Measurements from ENCODE around the gene PLEKHA3. TPM values are rescaled to one million over a fixed set of nuclear protein-coding genes. Genes with fewer than 3 reads are reported as not detected.

PLEKHA3 gene
- total RNA-seq, 1 experiment from 2014 or later, result 30.5 TPM

DNA sequence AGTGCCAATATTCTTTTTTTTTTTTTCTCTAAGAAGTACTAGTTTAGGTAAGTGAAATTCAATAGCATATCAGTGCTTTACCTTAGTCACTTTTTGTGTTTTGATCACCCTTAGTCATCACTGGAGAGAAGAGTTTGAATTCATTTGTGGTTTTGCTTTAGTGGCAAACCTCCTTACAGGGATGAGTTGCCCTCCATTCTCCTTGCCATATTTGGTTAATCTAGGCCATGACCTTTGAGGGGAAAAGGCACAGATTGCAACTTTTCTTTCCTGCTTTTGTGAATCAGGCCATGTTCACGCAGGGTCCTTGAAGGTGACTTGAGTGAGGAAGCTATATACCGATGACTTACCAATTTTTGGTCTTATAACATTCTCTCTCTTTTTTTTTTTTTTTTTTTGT is 34.4 kb downstream of the PLEKHA3 start:
- ATAC-seq (no peak), DNase-seq (ENCODE audit: low read depth, low spot score) (no peak)
- no peaks in the 10 kb centered on the region for H3K36me3 ChIP-seq (ENCODE audit: control insufficient read depth, insufficient read depth, low read length)
- TF ChIP-seq, protein P1, sequence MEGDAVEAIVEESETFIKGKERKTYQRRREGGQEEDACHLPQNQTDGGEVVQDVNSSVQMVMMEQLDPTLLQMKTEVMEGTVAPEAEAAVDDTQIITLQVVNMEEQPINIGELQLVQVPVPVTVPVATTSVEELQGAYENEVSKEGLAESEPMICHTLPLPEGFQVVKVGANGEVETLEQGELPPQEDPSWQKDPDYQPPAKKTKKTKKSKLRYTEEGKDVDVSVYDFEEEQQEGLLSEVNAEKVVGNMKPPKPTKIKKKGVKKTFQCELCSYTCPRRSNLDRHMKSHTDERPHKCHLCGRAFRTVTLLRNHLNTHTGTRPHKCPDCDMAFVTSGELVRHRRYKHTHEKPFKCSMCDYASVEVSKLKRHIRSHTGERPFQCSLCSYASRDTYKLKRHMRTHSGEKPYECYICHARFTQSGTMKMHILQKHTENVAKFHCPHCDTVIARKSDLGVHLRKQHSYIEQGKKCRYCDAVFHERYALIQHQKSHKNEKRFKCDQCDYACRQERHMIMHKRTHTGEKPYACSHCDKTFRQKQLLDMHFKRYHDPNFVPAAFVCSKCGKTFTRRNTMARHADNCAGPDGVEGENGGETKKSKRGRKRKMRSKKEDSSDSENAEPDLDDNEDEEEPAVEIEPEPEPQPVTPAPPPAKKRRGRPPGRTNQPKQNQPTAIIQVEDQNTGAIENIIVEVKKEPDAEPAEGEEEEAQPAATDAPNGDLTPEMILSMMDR (IDR thresholded peaks at IDR 0.05), result no peak
- no peak for TF ChIP-seq TCF7L2 (IDR thresholded peaks at IDR 0.05; ENCODE audit: low read depth, low read length)
- TF ChIP-seq POLR2AphosphoS5 (IDR thresholded peaks at IDR 0.05; ENCODE audit: low read depth, low read length), result no peak
- TF ChIP-seq, protein P2, sequence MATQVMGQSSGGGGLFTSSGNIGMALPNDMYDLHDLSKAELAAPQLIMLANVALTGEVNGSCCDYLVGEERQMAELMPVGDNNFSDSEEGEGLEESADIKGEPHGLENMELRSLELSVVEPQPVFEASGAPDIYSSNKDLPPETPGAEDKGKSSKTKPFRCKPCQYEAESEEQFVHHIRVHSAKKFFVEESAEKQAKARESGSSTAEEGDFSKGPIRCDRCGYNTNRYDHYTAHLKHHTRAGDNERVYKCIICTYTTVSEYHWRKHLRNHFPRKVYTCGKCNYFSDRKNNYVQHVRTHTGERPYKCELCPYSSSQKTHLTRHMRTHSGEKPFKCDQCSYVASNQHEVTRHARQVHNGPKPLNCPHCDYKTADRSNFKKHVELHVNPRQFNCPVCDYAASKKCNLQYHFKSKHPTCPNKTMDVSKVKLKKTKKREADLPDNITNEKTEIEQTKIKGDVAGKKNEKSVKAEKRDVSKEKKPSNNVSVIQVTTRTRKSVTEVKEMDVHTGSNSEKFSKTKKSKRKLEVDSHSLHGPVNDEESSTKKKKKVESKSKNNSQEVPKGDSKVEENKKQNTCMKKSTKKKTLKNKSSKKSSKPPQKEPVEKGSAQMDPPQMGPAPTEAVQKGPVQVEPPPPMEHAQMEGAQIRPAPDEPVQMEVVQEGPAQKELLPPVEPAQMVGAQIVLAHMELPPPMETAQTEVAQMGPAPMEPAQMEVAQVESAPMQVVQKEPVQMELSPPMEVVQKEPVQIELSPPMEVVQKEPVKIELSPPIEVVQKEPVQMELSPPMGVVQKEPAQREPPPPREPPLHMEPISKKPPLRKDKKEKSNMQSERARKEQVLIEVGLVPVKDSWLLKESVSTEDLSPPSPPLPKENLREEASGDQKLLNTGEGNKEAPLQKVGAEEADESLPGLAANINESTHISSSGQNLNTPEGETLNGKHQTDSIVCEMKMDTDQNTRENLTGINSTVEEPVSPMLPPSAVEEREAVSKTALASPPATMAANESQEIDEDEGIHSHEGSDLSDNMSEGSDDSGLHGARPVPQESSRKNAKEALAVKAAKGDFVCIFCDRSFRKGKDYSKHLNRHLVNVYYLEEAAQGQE (IDR thresholded peaks at IDR 0.05; ENCODE audit: insufficient read depth in 1 of 2, low read depth in 2 of 2, low read length in 1 of 2), result no peak
- no peak for TF ChIP-seq SIN3A (IDR thresholded peaks at IDR 0.05; ENCODE audit: borderline replicate concordance, insufficient read depth, low read depth, low read length)
- ChIA-PET POLR2A (interaction anchor here (0.7 kb wide), 1 partner anchor 188 kb away, joined by 5 read pairs; no protein-coding TSS in a partner anchor), CTCF (no interaction called here)
- H3K9me3 ChIP-seq (ENCODE audit: control insufficient read depth, insufficient read depth, low read depth, low read length), result no peaks in the 10 kb centered on the region
- in situ Hi-C loops (cut with HindIII; ENCODE audit: low pct_unique_long_range_greater_than_20kb, low sequenced_read_pairs), result no loop called here
- H3K4me1 ChIP-seq (ENCODE audit: control insufficient read depth, insufficient read depth, low read length), result no peaks in the 10 kb centered on the region
- H3K4me3 ChIP-seq (ENCODE audit: low read depth in 2 of 2, low read length in 2 of 2), result no peak overlapping the region
- intact Hi-C loops (cut with micrococcal nuclease; ENCODE audit: unreplicated experiment), result no loop called here
- H3K27ac ChIP-seq (ENCODE audit: low read length), result no peak overlapping the region
- BruUV-seq (replicated peaks), result no TSS peak
- no peaks in the 10 kb centered on the region for H3K27me3 ChIP-seq (ENCODE audit: control insufficient read depth, insufficient read depth, low read length)

DNA sequence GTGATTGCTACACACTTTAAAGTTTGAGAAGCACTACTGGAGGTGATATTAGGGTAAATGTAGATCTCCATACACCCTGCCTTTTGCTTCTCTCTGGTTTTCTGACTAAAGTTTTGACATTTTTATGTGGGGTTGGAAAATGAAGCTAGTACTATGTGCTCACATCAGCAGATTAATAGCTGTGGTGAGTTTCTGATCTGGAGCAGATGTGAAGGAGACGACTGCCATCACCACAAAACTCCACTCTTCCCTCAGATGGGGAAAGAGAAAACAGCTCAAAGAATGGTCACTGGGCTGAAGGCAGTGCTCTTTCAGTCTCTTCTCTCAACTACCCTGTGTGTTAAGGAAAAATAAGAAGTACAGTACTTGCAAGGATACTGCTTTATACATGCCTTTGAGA is 37.2 kb downstream of the PLEKHA3 start:
- ATAC-seq, result no peak
- Histone ChIP-seq H3K27me3 (ENCODE audit: control insufficient read depth, insufficient read depth, low read length) (no peaks in the 10 kb centered on the region), H3K4me1 (ENCODE audit: control insufficient read depth, insufficient read depth, low read length) (no peaks in the 10 kb centered on the region), H3K36me3 (ENCODE audit: control insufficient read depth, insufficient read depth, low read length) (no peaks in the 10 kb centered on the region), H3K4me3 (ENCODE audit: low read depth in 2 of 2, low read length in 2 of 2) (no peak overlapping the region), H3K27ac (ENCODE audit: low read length) (no peak overlapping the region), H3K9me3 (ENCODE audit: control insufficient read depth, insufficient read depth, low read depth, low read length) (no peaks in the 10 kb centered on the region)
- ChIA-PET POLR2A (no interaction called here), CTCF (no interaction called here)
- intact Hi-C loops (cut with micrococcal nuclease; ENCODE audit: unreplicated experiment) (no loop called here), in situ Hi-C loops (cut with HindIII; ENCODE audit: low pct_unique_long_range_greater_than_20kb, low sequenced_read_pairs) (no loop called here)
- no peak for DNase-seq (ENCODE audit: low read depth, low spot score)
- no peak for TF ChIP-seq POLR2AphosphoS5 (IDR thresholded peaks at IDR 0.05; ENCODE audit: low read depth, low read length)
- TF ChIP-seq, protein P2 (IDR thresholded peaks at IDR 0.05; ENCODE audit: insufficient read depth in 1 of 2, low read depth in 2 of 2, low read length in 1 of 2), result no peak
- TF ChIP-seq, protein P1 (IDR thresholded peaks at IDR 0.05), result no peak
- TF ChIP-seq SIN3A (IDR thresholded peaks at IDR 0.05; ENCODE audit: borderline replicate concordance, insufficient read depth, low read depth, low read length), result no peak
- TF ChIP-seq TCF7L2 (IDR thresholded peaks at IDR 0.05; ENCODE audit: low read depth, low read length), result no peak
- BruUV-seq (replicated peaks), result no TSS peak
